Mucosa of descending colon (tissue), 3 donors: ENCODE data around the gene CLDN11. TPM values are rescaled to one million over a fixed set of nuclear protein-coding genes. Genes with fewer than 3 reads are reported as not detected.

Source experiments
- ATAC-seq: fragments of 200-7000 bp; cut with Tn5 transposase; one replicate; pipeline ENCODE4 v1.9.1; 2020; ENCODE audit warnings: mild to moderate bottlenecking, moderate library complexity
- DNase-seq, 3 donors: peaks; one replicate each; pipeline ENCODE4 v3.0.0-alpha.2; 2020
- H3K36me3 ChIP-seq: fragments of 200-600 bp; one replicate; pipeline ENCODE4 v1.8.0; 2021; ENCODE audit warnings: low read depth, mild to moderate bottlenecking
- H3K4me1 ChIP-seq: fragments of 200-600 bp; one replicate; pipeline ENCODE4 v1.8.0; 2021; ENCODE audit warnings: low read depth, mild to moderate bottlenecking
- H3K4me3 ChIP-seq: fragments of 200-600 bp; one replicate; pipeline ENCODE4 v1.8.0; 2021; ENCODE audit warnings: mild to moderate bottlenecking
- H3K9me3 ChIP-seq: fragments of 200-600 bp; one replicate; pipeline ENCODE4 v1.8.0; 2021; ENCODE audit warnings: mild to moderate bottlenecking
- intact Hi-C, 2 donors: fragments of 100-400 bp; cut with DNase I in 1 of 2; cut with micrococcal nuclease in 1 of 2; formaldehyde crosslinking; loops; one replicate each; pipeline versions ENCODE4 v1.11.0 to v1.11.1; 2022; cut with DNase I, micrococcal nuclease
- total RNA-seq, 3 donors: library from RNA; stranded (reverse); fragmentation: NEBNext Ultra II Directional in 2 of 3; extraction: Animal tissue kit (Norgen Biotek cat#: 25700) in 2 of 3; gene quantifications; one replicate each; pipeline versions ENCODE4 v1.2.1 to v1.2.4, GENCODE V29; 2021 to 2023
- TF ChIP-seq, protein P1 (sequence below): fragments of 200-600 bp; IDR thresholded peaks from one replicate; pipeline ENCODE4 v1.8.0; 2022; ENCODE audit warnings: antibody characterized with exemption, mild to moderate bottlenecking
- donor health status: DM: no; HTN: no; CAD: no; lungs with moderate emphysema.
- donor health status: DM: no; HTN: no; CAD: no.
- donor health status: DM: no; HTN: yes; CAD: no.

Gene CLDN11
- total RNA-seq, 3 donors from 2014 or later: 2.8 to 15.9 (median 5.9) TPM

DNA sequence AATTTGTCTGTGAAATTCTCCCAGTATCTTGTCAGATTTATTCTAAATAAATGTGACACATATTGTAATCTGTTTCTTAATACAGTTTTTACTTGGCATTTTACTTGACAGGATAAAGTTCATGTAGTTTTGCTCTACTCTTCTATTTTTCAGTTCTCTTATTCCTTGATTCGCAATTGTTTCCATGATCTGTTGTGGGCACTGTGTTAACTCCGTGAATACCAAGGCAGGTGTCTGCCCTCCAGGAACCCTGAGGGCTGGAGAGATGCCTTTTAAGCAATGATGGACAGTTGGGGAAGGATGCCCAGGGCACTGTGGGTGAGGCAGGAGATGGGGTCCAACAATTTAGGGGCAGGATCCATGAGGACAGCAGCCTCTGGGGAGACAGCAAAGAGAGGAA lies 3.1 kb downstream of the CLDN11 start:
- no peaks in the 10 kb centered on the region for H3K9me3 ChIP-seq
- intact Hi-C loops: no loop called here
- TF ChIP-seq, protein P1, sequence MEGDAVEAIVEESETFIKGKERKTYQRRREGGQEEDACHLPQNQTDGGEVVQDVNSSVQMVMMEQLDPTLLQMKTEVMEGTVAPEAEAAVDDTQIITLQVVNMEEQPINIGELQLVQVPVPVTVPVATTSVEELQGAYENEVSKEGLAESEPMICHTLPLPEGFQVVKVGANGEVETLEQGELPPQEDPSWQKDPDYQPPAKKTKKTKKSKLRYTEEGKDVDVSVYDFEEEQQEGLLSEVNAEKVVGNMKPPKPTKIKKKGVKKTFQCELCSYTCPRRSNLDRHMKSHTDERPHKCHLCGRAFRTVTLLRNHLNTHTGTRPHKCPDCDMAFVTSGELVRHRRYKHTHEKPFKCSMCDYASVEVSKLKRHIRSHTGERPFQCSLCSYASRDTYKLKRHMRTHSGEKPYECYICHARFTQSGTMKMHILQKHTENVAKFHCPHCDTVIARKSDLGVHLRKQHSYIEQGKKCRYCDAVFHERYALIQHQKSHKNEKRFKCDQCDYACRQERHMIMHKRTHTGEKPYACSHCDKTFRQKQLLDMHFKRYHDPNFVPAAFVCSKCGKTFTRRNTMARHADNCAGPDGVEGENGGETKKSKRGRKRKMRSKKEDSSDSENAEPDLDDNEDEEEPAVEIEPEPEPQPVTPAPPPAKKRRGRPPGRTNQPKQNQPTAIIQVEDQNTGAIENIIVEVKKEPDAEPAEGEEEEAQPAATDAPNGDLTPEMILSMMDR: no peak

DNA sequence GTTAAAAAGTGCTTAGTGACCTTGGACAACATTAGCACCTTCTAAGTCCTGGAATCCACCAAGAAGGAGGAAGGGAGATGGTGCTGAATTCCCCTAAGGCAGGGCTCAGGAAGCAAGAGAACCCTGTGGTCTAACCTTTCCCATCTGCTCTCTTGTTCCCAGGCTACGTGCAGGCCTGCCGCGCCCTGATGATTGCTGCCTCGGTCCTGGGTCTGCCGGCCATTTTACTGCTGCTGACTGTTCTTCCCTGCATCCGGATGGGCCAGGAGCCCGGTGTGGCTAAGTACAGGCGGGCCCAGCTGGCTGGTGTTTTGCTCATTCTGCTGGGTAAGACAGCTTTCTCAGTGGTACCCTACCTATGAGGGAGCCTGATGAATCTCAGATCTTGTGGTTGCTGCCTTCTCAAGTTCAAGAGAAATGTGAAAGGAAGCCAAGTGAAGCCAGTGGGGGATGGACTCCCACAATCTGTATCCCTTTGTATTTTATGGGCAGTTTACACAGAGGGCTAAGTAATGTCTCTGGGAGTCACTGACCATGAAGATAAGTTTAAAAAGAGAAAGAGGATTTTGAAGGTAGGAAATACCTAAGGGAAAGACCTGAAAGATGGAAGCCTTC lies 4.4 kb downstream of the CLDN11 start:
- Histone ChIP-seq H3K4me3 (no peak overlapping the region), H3K9me3 (no peaks in the 10 kb centered on the region), H3K4me1 (peaks cover 18% of the 10 kb centered on the region), H3K36me3 (no peaks in the 10 kb centered on the region)
- intact Hi-C loops: no loop called here
- TF ChIP-seq, protein P1: no peak
- DNase-seq: no peak
- ATAC-seq: no peak

More for the DNA sequence above, 3.1 kb downstream of the CLDN11 start:
- H3K36me3 ChIP-seq: no peaks in the 10 kb centered on the region
- H3K4me1 ChIP-seq: peaks cover 18% of the 10 kb centered on the region
- ATAC-seq (no peak), DNase-seq (no peak)
- no peak overlapping the region for H3K4me3 ChIP-seq

DNA sequence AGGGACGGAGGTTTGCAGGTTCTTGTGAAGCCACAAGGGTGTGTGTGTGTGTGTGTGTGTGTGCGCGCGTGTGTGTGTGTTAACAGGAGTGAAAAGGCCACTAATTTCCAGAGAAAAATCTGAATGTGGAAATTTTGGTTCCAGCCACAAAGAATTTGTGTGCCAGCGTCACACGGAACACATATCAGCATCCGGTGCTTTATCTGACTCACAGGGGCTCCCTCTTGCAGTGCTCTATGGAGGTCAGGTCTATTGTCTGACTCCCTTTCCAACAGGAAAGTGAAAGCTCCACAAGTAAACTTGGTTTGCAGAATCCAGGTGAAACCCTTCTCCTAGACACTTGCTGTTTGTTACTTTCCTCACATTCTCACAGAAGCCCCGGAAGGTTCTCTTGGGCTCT lies 6.2 kb downstream of the CLDN11 start:
- TF ChIP-seq, protein P1: no peak
- H3K4me3 ChIP-seq: no peak overlapping the region
- ATAC-seq (no peak), DNase-seq (no peak)
- no peaks in the 10 kb centered on the region for H3K9me3 ChIP-seq
- H3K36me3 ChIP-seq: no peaks in the 10 kb centered on the region
- H3K4me1 ChIP-seq: peaks cover under 1% of the 10 kb centered on the region
- intact Hi-C loops: no loop called here

DNA sequence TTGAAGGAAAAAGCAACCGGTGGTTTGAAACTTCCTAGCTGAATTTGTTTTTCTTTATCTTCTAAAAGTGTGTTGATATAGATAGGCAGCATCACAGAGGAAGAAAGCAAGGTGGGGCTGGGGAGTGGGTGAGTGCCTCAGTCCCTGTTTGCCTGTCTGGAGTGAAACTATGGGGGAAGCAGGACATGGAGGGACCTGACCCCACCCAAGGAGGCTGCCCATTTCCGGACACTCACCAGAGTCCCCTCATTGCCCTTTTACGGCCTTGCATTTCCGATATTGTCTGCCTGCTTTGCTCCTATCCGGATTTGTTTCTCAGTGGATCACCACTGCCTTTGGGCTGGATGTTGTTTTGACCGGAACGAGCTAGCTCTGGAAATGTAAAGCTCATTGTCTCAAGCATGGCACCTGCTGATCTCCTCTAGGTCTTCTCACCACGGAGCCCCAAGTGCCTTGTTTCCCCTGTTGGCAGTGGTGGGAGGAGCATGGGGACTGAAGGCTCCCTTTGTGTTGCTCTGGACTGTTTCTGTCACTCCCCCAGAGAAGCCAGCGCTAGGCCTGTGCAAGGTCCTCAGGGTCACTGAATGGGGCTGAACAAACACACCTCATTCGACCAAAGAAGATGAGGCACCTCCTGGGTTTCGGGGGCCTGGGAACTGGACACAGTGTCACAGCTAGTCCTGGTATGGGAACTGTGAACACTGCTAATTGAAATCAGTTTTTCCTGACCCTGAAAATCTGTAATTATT lies 7.0 kb downstream of the CLDN11 start:
- DNase-seq (no peak), ATAC-seq (no peak)
- Histone ChIP-seq H3K9me3 (no peaks in the 10 kb centered on the region), H3K4me1 (no peaks in the 10 kb centered on the region), H3K36me3 (no peaks in the 10 kb centered on the region), H3K4me3 (no peak overlapping the region)
- TF ChIP-seq, protein P1: no peak
- intact Hi-C loops: no loop called here

DNA sequence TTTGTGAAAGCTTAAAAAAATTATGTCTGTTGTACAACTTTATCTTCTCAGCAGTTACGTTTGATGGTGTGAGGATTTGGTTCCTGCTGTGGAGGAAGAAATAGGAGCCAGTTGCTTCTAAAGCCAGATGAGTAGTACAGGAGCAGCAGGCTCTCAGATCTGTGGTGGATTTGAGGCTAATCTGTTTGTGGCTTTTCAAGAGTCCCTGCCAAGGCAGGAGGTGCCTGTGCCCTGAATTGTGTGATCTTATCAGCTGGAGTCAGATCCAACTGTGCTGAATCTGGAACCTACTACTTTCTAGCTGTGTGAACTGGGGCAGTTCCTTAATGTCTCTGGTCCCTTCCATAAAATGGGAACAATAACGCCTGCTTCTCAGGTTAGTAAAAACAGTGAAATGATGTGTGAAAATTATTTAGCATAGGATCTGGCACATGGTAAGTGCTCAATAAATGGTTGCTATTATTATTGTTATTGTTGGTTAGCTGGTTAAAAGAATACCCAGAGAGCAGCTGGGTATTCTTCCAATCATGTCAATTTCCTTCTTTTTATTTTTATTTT lies 7.7 kb downstream of the CLDN11 start:
- Histone ChIP-seq H3K9me3 (no peaks in the 10 kb centered on the region), H3K4me3 (no peak overlapping the region), H3K4me1 (no peaks in the 10 kb centered on the region), H3K36me3 (no peaks in the 10 kb centered on the region)
- no peak for ATAC-seq
- TF ChIP-seq, protein P1: no peak
- DNase-seq: no peak
- intact Hi-C loops: no loop called here
